CD1c-positive myeloid dendritic cell (primary cell): ENCODE measurements around the gene ONECUT1.

Source experiments
- DNase-seq: peaks from one replicate; pipeline ENCODE4 v3.0.0-alpha.2; 2016; ENCODE audit errors: extremely low spot score

ONECUT1 gene

GRCh38 chr15:52783191-52783829 is 6.8 kb downstream of the ONECUT1 start:
- peak; percentile 58 for DNase-seq

GRCh38 chr15:52782514-52782913 is 7.6 kb downstream of the ONECUT1 start:
- no peak for DNase-seq

- peak; percentile 96 for DNase-seq
These were observed 9.8 kb downstream of the ONECUT1 start for GRCh38 chr15:52780172-52780980.

GRCh38 chr15:52778457-52778856 is 11.7 kb downstream of the ONECUT1 start:
- no peak for DNase-seq

- DNase-seq: no peak
These were observed 17.4 kb downstream of the ONECUT1 start for GRCh38 chr15:52772766-52773165.

- DNase-seq: no peak
These were observed 24.4 kb downstream of the ONECUT1 start for GRCh38 chr15:52765785-52766184.

GRCh38 chr15:52764731-52765130 is 25.4 kb downstream of the ONECUT1 start:
- no peak for DNase-seq

GRCh38 chr15:52762621-52763020 is 27.5 kb downstream of the ONECUT1 start:
- no peak for DNase-seq

- DNase-seq: no peak
These were observed 29.6 kb downstream of the ONECUT1 start for GRCh38 chr15:52760562-52760961.

GRCh38 chr15:52759969-52760368 is 30.2 kb downstream of the ONECUT1 start:
- DNase-seq: no peak

- DNase-seq: no peak
These were observed 32.6 kb downstream of the ONECUT1 start for GRCh38 chr15:52757496-52757895.

- DNase-seq: no peak
These were observed 38.6 kb downstream of the ONECUT1 start for GRCh38 chr15:52751522-52751921.

- DNase-seq: peak; percentile 37
These were observed 40.9 kb downstream of the ONECUT1 start for GRCh38 chr15:52749258-52749657.

GRCh38 chr15:52746162-52746757 is 43.9 kb downstream of the ONECUT1 start:
- no peak for DNase-seq

GRCh38 chr15:52745326-52746161 is 44.6 kb downstream of the ONECUT1 start:
- no peak for DNase-seq

- DNase-seq: no peak
These were observed 51.8 kb downstream of the ONECUT1 start for GRCh38 chr15:52738311-52738710.

GRCh38 chr15:52737720-52738119 is 52.4 kb downstream of the ONECUT1 start:
- DNase-seq: peak; percentile 29

- DNase-seq: peak; percentile 90
These were observed 54.7 kb downstream of the ONECUT1 start for GRCh38 chr15:52735231-52736089.

GRCh38 chr15:52734329-52734728 is 55.8 kb downstream of the ONECUT1 start:
- DNase-seq: no peak

GRCh38 chr15:52733696-52734255 is 56.4 kb downstream of the ONECUT1 start:
- no peak for DNase-seq

GRCh38 chr15:52733088-52733487 is 57.0 kb downstream of the ONECUT1 start:
- peak; percentile 19 for DNase-seq
